H1 (cell line): ENCODE results near the gene PCSK9. TPM values are rescaled to one million over a fixed set of nuclear protein-coding genes. Genes with fewer than 3 reads are reported as not detected.

Experiments used
- BACH1 ChIP-seq: IDR thresholded peaks from 2 replicates; pipeline ENCODE4 v1.6.1; 2012; ENCODE audit warnings: low read length, improper control_type of control experiment
- CBX8 ChIP-seq: fragments of 300-800, 300-1000 bp; sonication (generic); IDR thresholded peaks from 2 replicates; pipeline ENCODE4 v1.7.1; 2016; ENCODE audit warnings: low read depth, low read length, borderline replicate concordance
- CREB1 ChIP-seq: IDR thresholded peaks from 2 replicates; pipeline ENCODE4 v1.6.1; 2012; ENCODE audit warnings: inconsistent platforms
- E2F6 ChIP-seq: IDR thresholded peaks from 2 replicates; pipeline ENCODE4 v1.6.1; 2012; ENCODE audit warnings: inconsistent platforms
- EGR1 ChIP-seq: IDR thresholded peaks from 2 replicates; pipeline ENCODE4 v1.6.1; 2011; ENCODE audit warnings: low read depth, low read length, borderline replicate concordance
- GABPA ChIP-seq: IDR thresholded peaks from 2 replicates; pipeline ENCODE4 v1.6.1; 2011; ENCODE audit warnings: mild to moderate bottlenecking, low read length, moderate library complexity, borderline replicate concordance; ENCODE audit not compliant: insufficient read depth
- GTF2F1 ChIP-seq: IDR thresholded peaks from 2 replicates; pipeline ENCODE4 v1.6.1; 2012; ENCODE audit warnings: low read depth, low read length, improper control_type of control experiment, borderline replicate concordance
- JUND ChIP-seq: IDR thresholded peaks from 2 replicates; pipeline ENCODE4 v1.6.1; 2011; ENCODE audit warnings: mild to moderate bottlenecking, improper control_type of control experiment, low read length
- NANOG ChIP-seq: IDR thresholded peaks from 2 replicates; pipeline ENCODE4 v1.6.1; 2011; ENCODE audit warnings: low read length, low read depth, mild to moderate bottlenecking, inconsistent platforms; ENCODE audit not compliant: insufficient read depth, poor library complexity, severe bottlenecking
- PHF8 ChIP-seq: fragments of 200-600 bp; sonication (generic); conservative IDR thresholded peaks from 2 replicates; pipeline ENCODE4 v1.7.1; 2012; ENCODE audit warnings: low read depth, mild to moderate bottlenecking, inconsistent platforms, low read length, moderate library complexity
- POLR2A ChIP-seq, 2 experiments: IDR thresholded peaks; 1 replicate in 1 of 2; 2 replicates in 1 of 2; pipeline ENCODE4 v1.6.1; 2011; ENCODE audit warnings: low read depth in 2 of 2, low read length in 2 of 2, mild to moderate bottlenecking in 2 of 2; ENCODE audit errors: control extremely low read depth in 1 of 2
- RNF2 ChIP-seq: fragments of 200-900, 300-1000 bp; sonication (generic); IDR thresholded peaks from 2 replicates; pipeline ENCODE4 v1.7.1; 2016; ENCODE audit warnings: borderline replicate concordance, low read depth, mild to moderate bottlenecking, antibody characterized with exemption, low read length; ENCODE audit not compliant: poor library complexity, severe bottlenecking; ENCODE audit errors: missing control alignments
- SAP30 ChIP-seq: fragments of 300-600 bp; sonication (generic); IDR thresholded peaks from 2 replicates; pipeline ENCODE4 v1.7.1; 2012; ENCODE audit warnings: low read length, moderate library complexity, mild to moderate bottlenecking, inconsistent platforms; ENCODE audit not compliant: insufficient read depth, insufficient replicate concordance
- SIN3A ChIP-seq, 2 experiments: IDR thresholded peaks in 1 of 2; conservative IDR thresholded peaks in 1 of 2; 2 replicates each; pipeline ENCODE4 v1.6.1; 2011 to 2012; ENCODE audit warnings: low read length in 2 of 2, improper control_type of control experiment in 1 of 2, low read depth in 1 of 2, mild to moderate bottlenecking in 1 of 2
- TAF7 ChIP-seq: optimal IDR thresholded peaks from 2 replicates; pipeline ENCODE3; 2011; ENCODE audit warnings: low read depth, mild to moderate bottlenecking, inconsistent platforms, low read length, moderate library complexity, borderline replicate concordance
- TBP ChIP-seq: IDR thresholded peaks from 2 replicates; pipeline ENCODE4 v1.6.1; 2011; ENCODE audit warnings: low read depth, low read length, improper control_type of control experiment
- TCF12 ChIP-seq: IDR thresholded peaks from 2 replicates; pipeline ENCODE4 v1.6.1; 2011; ENCODE audit warnings: low read depth, mild to moderate bottlenecking, low read length
- YY1 ChIP-seq: IDR thresholded peaks from 2 replicates; pipeline ENCODE4 v1.6.1; 2011; ENCODE audit warnings: low read depth, mild to moderate bottlenecking, low read length
- ZNF274 ChIP-seq: IDR thresholded peaks from 2 replicates; pipeline ENCODE4 v1.7.0; 2012; ENCODE audit warnings: low read length, borderline replicate concordance; ENCODE audit errors: extremely low read depth
- polyA plus RNA-seq, 7 experiments: library from polyadenylated mRNA; depleted of rRNA in 3 of 7; stranded (reverse) in 5 of 7; unstranded in 2 of 7; fragments of >200 nt in 5 of 7; fragments of 200-250 nt in 2 of 7; gene quantifications; 1 replicate in 5 of 7; 2 replicates in 1 of 7; 4 replicates in 1 of 7; pipeline versions ENCODE4 v1.2.1 to v1.2.3, GENCODE V29; 2011 to 2013; ENCODE audit warnings: missing spikeins in 2 of 7, mixed read lengths in 2 of 7
- total RNA-seq: library from RNA; stranded (reverse); fragmentation: NEBNext Ultra II Directional; extraction: Animal tissue kit (Norgen Biotek cat#: 25700); gene quantifications from 2 replicates; pipeline ENCODE4 v1.2.1, GENCODE V29; 2021
- TF ChIP-seq, protein P1 (sequence below), 3 experiments: IDR thresholded peaks; 1 replicate in 2 of 3; 2 replicates in 1 of 3; pipeline versions ENCODE4 v1.5.1 to v1.6.1; 2011; ENCODE audit warnings: low read length in 3 of 3, mild to moderate bottlenecking in 3 of 3, inconsistent platforms in 2 of 3, low read depth in 1 of 3, moderate library complexity in 1 of 3; ENCODE audit not compliant: insufficient read depth in 1 of 3; ENCODE audit errors: control extremely low read depth in 1 of 3

Gene PCSK9
- total and polyA plus RNA-seq, 2 of the 8 experiments (the other 6 are each of a cell fraction or from before 2014, with no cell fraction given): 22.3 to 32.3 TPM

GRCh38 chr1:55021942-55022546 is 17.3 kb upstream of the PCSK9 start (continued):
- TF ChIP-seq RNF2: no peak
- TF ChIP-seq TBP: peak; percentile 65
- TF ChIP-seq JUND: peak; percentile 64; the same call in 1 of the 2 replicates
- TF ChIP-seq, protein P1, sequence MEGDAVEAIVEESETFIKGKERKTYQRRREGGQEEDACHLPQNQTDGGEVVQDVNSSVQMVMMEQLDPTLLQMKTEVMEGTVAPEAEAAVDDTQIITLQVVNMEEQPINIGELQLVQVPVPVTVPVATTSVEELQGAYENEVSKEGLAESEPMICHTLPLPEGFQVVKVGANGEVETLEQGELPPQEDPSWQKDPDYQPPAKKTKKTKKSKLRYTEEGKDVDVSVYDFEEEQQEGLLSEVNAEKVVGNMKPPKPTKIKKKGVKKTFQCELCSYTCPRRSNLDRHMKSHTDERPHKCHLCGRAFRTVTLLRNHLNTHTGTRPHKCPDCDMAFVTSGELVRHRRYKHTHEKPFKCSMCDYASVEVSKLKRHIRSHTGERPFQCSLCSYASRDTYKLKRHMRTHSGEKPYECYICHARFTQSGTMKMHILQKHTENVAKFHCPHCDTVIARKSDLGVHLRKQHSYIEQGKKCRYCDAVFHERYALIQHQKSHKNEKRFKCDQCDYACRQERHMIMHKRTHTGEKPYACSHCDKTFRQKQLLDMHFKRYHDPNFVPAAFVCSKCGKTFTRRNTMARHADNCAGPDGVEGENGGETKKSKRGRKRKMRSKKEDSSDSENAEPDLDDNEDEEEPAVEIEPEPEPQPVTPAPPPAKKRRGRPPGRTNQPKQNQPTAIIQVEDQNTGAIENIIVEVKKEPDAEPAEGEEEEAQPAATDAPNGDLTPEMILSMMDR (IDR thresholded peaks at IDR 0.05; ENCODE audit: control extremely low read depth in 1 of 3, insufficient read depth in 1 of 3, low read depth in 1 of 3, low read length in 3 of 3): peak; percentile 83 to 99 (median 98)
- TF ChIP-seq GTF2F1: no peak
- TF ChIP-seq YY1: peak; percentile 73; the same call in 1 of the 2 replicates
- no peak for TF ChIP-seq CBX8
- TF ChIP-seq EGR1: peak; percentile 30; the same call in 1 of the 2 replicates
- TF ChIP-seq ZNF274: no peak
- TF ChIP-seq TCF12: peak; percentile 80; the same call in 1 of the 2 replicates
- TF ChIP-seq SAP30: no peak
- TF ChIP-seq GABPA: no peak; the same call in 1 of the 2 replicates
- TF ChIP-seq TAF7: peak; percentile 45
- 0 out of 2 replicates have a peak, but pooled peaks have one; percentile 55 for TF ChIP-seq E2F6
- TF ChIP-seq PHF8: no peak
- peak in 1 of 2 experiments; percentile 32; a peak in 1 of 3 replicates for TF ChIP-seq POLR2A (IDR thresholded peaks at IDR 0.05; ENCODE audit: control extremely low read depth in 1 of 2, low read depth in 2 of 2, low read length in 2 of 2)
- TF ChIP-seq SIN3A (conservative IDR thresholded peaks at IDR 0.05 in 1 of 2, IDR thresholded peaks at IDR 0.05 in 1 of 2; ENCODE audit: low read depth in 1 of 2, low read length in 2 of 2): peak in 1 of 2 experiments; percentile 80; a peak in 2 of 4 replicates
- TF ChIP-seq NANOG: no peak
- TF ChIP-seq BACH1: 0 out of 2 replicates have a peak, but pooled peaks have one; percentile 38
- TF ChIP-seq CREB1: peak; percentile 53; the same call in 1 of the 2 replicates
